Kidney epithelial cell (primary cell): ENCODE measurements around the gene ATP6V0D1. TPM values are rescaled to one million over a fixed set of nuclear protein-coding genes. Genes with fewer than 3 reads are reported as not detected.
A peak's percentile ranks its signal among the peaks of the same experiment; 100 is the strongest.

Experiments
- DNase-seq: peaks from one replicate; pipeline ENCODE4 v3.0.0-alpha.2; 2010; ENCODE audit warnings: low read depth
- H3K27me3 ChIP-seq: 2 replicates; pipeline ENCODE4 v1.6.0; 2011; ENCODE audit warnings: low read length; ENCODE audit not compliant: control insufficient read depth, insufficient read depth
- H3K36me3 ChIP-seq: 2 replicates; pipeline ENCODE4 v1.5.1; 2011; ENCODE audit warnings: low read length; ENCODE audit not compliant: control insufficient read depth, insufficient read depth
- H3K4me3 ChIP-seq: 2 replicates; pipeline ENCODE4 v1.5.1; 2011; ENCODE audit warnings: low read depth, mild to moderate bottlenecking, control low read depth, low read length
- CTCF ChIP-seq: IDR thresholded peaks from 2 replicates; pipeline ENCODE4 v1.5.1; 2011; ENCODE audit warnings: mild to moderate bottlenecking, moderate library complexity, low read length, control low read depth, inconsistent platforms; ENCODE audit not compliant: insufficient read depth, poor library complexity, severe bottlenecking
- total RNA-seq: library from RNA; depleted of rRNA; stranded (reverse); fragments of >200 nt; gene quantifications from 2 replicates; pipeline ENCODE4 v1.2.3, GENCODE V29; 2015

Gene ATP6V0D1
- total RNA-seq, 1 donor from 2014 or later = 157 TPM

- no peak for DNase-seq
- H3K27me3 ChIP-seq = peaks cover 40% of the 10 kb centered on the region
- peak within 1 kb of the TSS; percentile 24 for H3K4me3 ChIP-seq
- H3K36me3 ChIP-seq = no peaks in the 10 kb centered on the region
- no peak for TF ChIP-seq CTCF
Measured at GRCh38 chr16:67430977-67431774, 49.8 kb downstream of the ATP6V0D1 start, which contains the start of gene HSD11B2. Gene HSD11B2, plus strand, starts transcription at chr16:67431121. Its CDS starts 128 bp downstream, at chr16:67431249.

GRCh38 chr16:67430504-67430976 is 50.4 kb downstream of the ATP6V0D1 start:
- H3K27me3 ChIP-seq = peaks cover 46% of the 10 kb centered on the region
- H3K4me3 ChIP-seq = peak overlapping the region; percentile 24
- no peak for DNase-seq
- H3K36me3 ChIP-seq = no peaks in the 10 kb centered on the region
- TF ChIP-seq CTCF = no peak

- Histone ChIP-seq H3K27me3 (peaks cover 49% of the 10 kb centered on the region), H3K36me3 (no peaks in the 10 kb centered on the region), H3K4me3 (peak overlapping the region; percentile 24)
- no peak for DNase-seq
- TF ChIP-seq CTCF = no peak
Measured at GRCh38 chr16:67429799-67430503, 51.0 kb downstream of the ATP6V0D1 start.

- H3K36me3 ChIP-seq = no peaks in the 10 kb centered on the region
- H3K4me3 ChIP-seq = no peak overlapping the region
- no peak for DNase-seq
- TF ChIP-seq CTCF = no peak
- H3K27me3 ChIP-seq = peaks cover 55% of the 10 kb centered on the region
Measured at GRCh38 chr16:67429053-67429798, 51.7 kb downstream of the ATP6V0D1 start.

- peak; percentile 97 for TF ChIP-seq CTCF
- Histone ChIP-seq H3K27me3 (peaks cover 55% of the 10 kb centered on the region), H3K4me3 (no peak overlapping the region), H3K36me3 (no peaks in the 10 kb centered on the region)
- no peak for DNase-seq
Measured at GRCh38 chr16:67428146-67428731, 52.7 kb downstream of the ATP6V0D1 start.
